Activated CD8-positive, alpha-beta memory T cell treated with anti-CD3 and anti-CD28 coated beads for 36 hours (primary cell): ENCODE results near the gene TMC7. TPM values are rescaled to one million over a fixed set of nuclear protein-coding genes. Genes with fewer than 3 reads are reported as not detected.
"Not testable (repeated sequence)": the region's sequence is repeated elsewhere in the genome, so short reads cannot be mapped to it uniquely, and the experiment has no call there.

Experiments used
- CTCF ChIA-PET: fragments of 350-600 bp; sonication (Branson Sonifier 250); formaldehyde crosslinking; loops from one replicate; lab custom pipeline; 2021; ENCODE audit warnings: antibody characterized with exemption; lab: Charles Lee
- POLR2A ChIA-PET: fragments of 350-600 bp; sonication (Branson Sonifier 250); formaldehyde crosslinking; loops from one replicate; lab custom pipeline; 2021; ENCODE audit warnings: antibody characterized with exemption; lab: Charles Lee
- total RNA-seq, 2 experiments: library from RNA; stranded (reverse); gene quantifications; one replicate each; pipeline ENCODE4 v1.2.3, GENCODE V29; 2021

The TMC7 gene
- not detected for total RNA-seq

- CTCF ChIA-PET, result no interaction called here
- POLR2A ChIA-PET, result no interaction called here
Observed at GRCh38 chr16:18983565-18984434, at the start of gene TMC7. TSS of gene TMC7 (plus strand) at chr16:18983934. CDS start at chr16:18984064, 130 bp downstream.

- ChIA-PET POLR2A (no interaction called here), CTCF (no interaction called here)
Observed at GRCh38 chr16:18936727-18937340, 46.9 kb upstream of the TMC7 start.

GRCh38 chr16:18937390-18937789, 46.3 kb upstream of the TMC7 start:
- POLR2A ChIA-PET, result no interaction called here
- CTCF ChIA-PET, result no interaction called here

GRCh38 chr16:18938986-18939385, 44.7 kb upstream of the TMC7 start:
- ChIA-PET POLR2A (no interaction called here), CTCF (no interaction called here)

- ChIA-PET POLR2A (no interaction called here), CTCF (interaction anchor here (0.6 kb wide), 1 partner anchor 98 kb away, joined by 3 read pairs; no protein-coding TSS in a partner anchor)
Observed at GRCh38 chr16:18941471-18941870, 42.3 kb upstream of the TMC7 start.

GRCh38 chr16:18942061-18942460, 41.7 kb upstream of the TMC7 start:
- POLR2A ChIA-PET, result interaction anchor here (0.6 kb wide), 1 partner anchor 38 kb away, joined by 3 read pairs; no protein-coding TSS in a partner anchor
- CTCF ChIA-PET, result interaction anchor here (0.6 kb wide), 1 partner anchor 98 kb away, joined by 3 read pairs; no protein-coding TSS in a partner anchor

GRCh38 chr16:18943414-18943813, 40.3 kb upstream of the TMC7 start:
- CTCF ChIA-PET, result interaction anchor here (0.6 to 1.7 kb wide), 2 partner anchors 12 to 633 kb away, joined by 3 to 4 read pairs; no protein-coding TSS in a partner anchor

GRCh38 chr16:18945233-18945632, 38.5 kb upstream of the TMC7 start:
- CTCF ChIA-PET, result interaction anchor here (0.5 to 1.0 kb wide), 2 partner anchors 23 to 37 kb away, joined by 3 read pairs; no protein-coding TSS in a partner anchor
- POLR2A ChIA-PET, result no interaction called here

More at GRCh38 chr16:18943414-18943813, 40.3 kb upstream of the TMC7 start:
- POLR2A ChIA-PET, result no interaction called here

- ChIA-PET CTCF (no interaction called here), POLR2A (no interaction called here)
Observed at GRCh38 chr16:18948372-18949020, 35.2 kb upstream of the TMC7 start.

GRCh38 chr16:18950469-18951185, 33.1 kb upstream of the TMC7 start:
- CTCF ChIA-PET, result no interaction called here
- POLR2A ChIA-PET, result no interaction called here

- ChIA-PET CTCF (no interaction called here), POLR2A (no interaction called here)
Observed at GRCh38 chr16:18953547-18953946, 30.2 kb upstream of the TMC7 start.

- CTCF ChIA-PET, result interaction anchor here (1.0 kb wide), 1 partner anchor 14 kb away, joined by 3 read pairs; no protein-coding TSS in a partner anchor
Observed at GRCh38 chr16:18955874-18956580, 27.7 kb upstream of the TMC7 start.

GRCh38 chr16:18956658-18957241, 27.0 kb upstream of the TMC7 start:
- POLR2A ChIA-PET, CTCF ChIA-PET: not testable (repeated sequence)

More at GRCh38 chr16:18955874-18956580, 27.7 kb upstream of the TMC7 start:
- POLR2A ChIA-PET, result not testable (repeated sequence)

GRCh38 chr16:18958621-18959029, 25.1 kb upstream of the TMC7 start:
- CTCF ChIA-PET, result interaction anchor here (0.7 to 1.0 kb wide), 2 partner anchors 8 to 1247 kb away, joined by 3 to 4 read pairs; no protein-coding TSS in a partner anchor
- POLR2A ChIA-PET, result no interaction called here

GRCh38 chr16:18959031-18959505, 24.7 kb upstream of the TMC7 start:
- ChIA-PET CTCF (interaction anchor here (0.7 to 1.0 kb wide), 2 partner anchors 8 to 1247 kb away, joined by 3 to 4 read pairs; no protein-coding TSS in a partner anchor), POLR2A (no interaction called here)

- ChIA-PET POLR2A (no interaction called here), CTCF (interaction anchor here (0.6 to 0.9 kb wide), 2 partner anchors 111 to 163 kb away, joined by 3 read pairs; no protein-coding TSS in a partner anchor)
Observed at GRCh38 chr16:18965555-18965954, 18.2 kb upstream of the TMC7 start.

- ChIA-PET CTCF (interaction anchor here (0.6 to 1.5 kb wide), 2 partner anchors 8 to 1653 kb away, joined by 4 read pairs; no protein-coding TSS in a partner anchor), POLR2A (no interaction called here)
Observed at GRCh38 chr16:18966791-18967190, 16.9 kb upstream of the TMC7 start.
